Measurements from ENCODE around the gene TEPSIN.

The TEPSIN gene

DNA sequence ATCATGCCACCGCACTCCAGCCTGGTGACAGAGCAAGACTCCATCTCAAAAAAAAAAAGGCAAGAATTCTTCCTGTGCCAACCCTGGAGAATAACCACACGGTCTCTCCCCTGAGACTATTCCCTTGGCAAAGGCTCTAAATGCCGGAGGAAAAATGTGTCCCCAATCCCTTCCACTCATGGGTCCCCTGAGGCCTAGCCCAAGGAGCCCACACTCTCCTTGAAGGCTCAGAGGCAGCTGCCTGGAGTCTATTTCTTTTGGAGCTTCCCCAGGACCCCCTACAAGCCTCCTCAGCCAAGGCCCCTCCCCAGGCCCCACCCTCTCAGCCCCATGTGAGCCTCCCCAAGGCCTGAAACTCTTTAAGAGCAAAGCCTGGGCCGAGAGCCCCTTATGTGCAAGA is 32.7 kb downstream of the TEPSIN start:
- H3K9me3 ChIP-seq (ENCODE audit: insufficient read depth, low read length), result no peaks in the 10 kb centered on the region
- no peaks in the 10 kb centered on the region for H3K79me2 ChIP-seq (ENCODE audit: insufficient read depth, low read length)
- H3K9ac ChIP-seq (ENCODE audit: low read length), result no peak overlapping the region
- H3K4me3 ChIP-seq (ENCODE audit: insufficient read depth, low read length, poor library complexity, severe bottlenecking), result no peak overlapping the region
- H2AFZ ChIP-seq (ENCODE audit: low read depth, low read length, severe bottlenecking), result no peak overlapping the region
- no peaks in the 10 kb centered on the region for H3K9me2 ChIP-seq (replicated peaks; ENCODE audit: insufficient read depth, low read length)
- no peak overlapping the region for H3K4me2 ChIP-seq (ENCODE audit: low read depth, low read length, poor library complexity, severe bottlenecking)
- no peak for TF ChIP-seq EZH2phosphoT487 (conservative IDR thresholded peaks at IDR 0.05; ENCODE audit: low read length)
- TF ChIP-seq, protein P1, sequence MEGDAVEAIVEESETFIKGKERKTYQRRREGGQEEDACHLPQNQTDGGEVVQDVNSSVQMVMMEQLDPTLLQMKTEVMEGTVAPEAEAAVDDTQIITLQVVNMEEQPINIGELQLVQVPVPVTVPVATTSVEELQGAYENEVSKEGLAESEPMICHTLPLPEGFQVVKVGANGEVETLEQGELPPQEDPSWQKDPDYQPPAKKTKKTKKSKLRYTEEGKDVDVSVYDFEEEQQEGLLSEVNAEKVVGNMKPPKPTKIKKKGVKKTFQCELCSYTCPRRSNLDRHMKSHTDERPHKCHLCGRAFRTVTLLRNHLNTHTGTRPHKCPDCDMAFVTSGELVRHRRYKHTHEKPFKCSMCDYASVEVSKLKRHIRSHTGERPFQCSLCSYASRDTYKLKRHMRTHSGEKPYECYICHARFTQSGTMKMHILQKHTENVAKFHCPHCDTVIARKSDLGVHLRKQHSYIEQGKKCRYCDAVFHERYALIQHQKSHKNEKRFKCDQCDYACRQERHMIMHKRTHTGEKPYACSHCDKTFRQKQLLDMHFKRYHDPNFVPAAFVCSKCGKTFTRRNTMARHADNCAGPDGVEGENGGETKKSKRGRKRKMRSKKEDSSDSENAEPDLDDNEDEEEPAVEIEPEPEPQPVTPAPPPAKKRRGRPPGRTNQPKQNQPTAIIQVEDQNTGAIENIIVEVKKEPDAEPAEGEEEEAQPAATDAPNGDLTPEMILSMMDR (IDR thresholded peaks at IDR 0.05; ENCODE audit: insufficient read depth, low read length, poor library complexity, severe bottlenecking), result no peak
- H4K20me1 ChIP-seq (ENCODE audit: low read depth, low read length), result no peaks in the 10 kb centered on the region
- no peaks in the 10 kb centered on the region for H3K36me3 ChIP-seq (ENCODE audit: low read length)
- no peaks in the 10 kb centered on the region for H3K27me3 ChIP-seq (ENCODE audit: low read length)
- H3F3A ChIP-seq (ENCODE audit: insufficient read depth), result no peaks in the 10 kb centered on the region
- no peak overlapping the region for H3K27ac ChIP-seq (ENCODE audit: low read depth, low read length)

- no peak for TF ChIP-seq EZH2phosphoT487 (conservative IDR thresholded peaks at IDR 0.05; ENCODE audit: low read length)
- TF ChIP-seq, protein P1 (IDR thresholded peaks at IDR 0.05; ENCODE audit: insufficient read depth, low read length, poor library complexity, severe bottlenecking), result no peak
- H3K27me3 ChIP-seq (ENCODE audit: low read length), result no peaks in the 10 kb centered on the region
- H3K79me2 ChIP-seq (ENCODE audit: insufficient read depth, low read length), result no peaks in the 10 kb centered on the region
- H4K20me1 ChIP-seq (ENCODE audit: low read depth, low read length), result no peaks in the 10 kb centered on the region
- no peaks in the 10 kb centered on the region for H3K36me3 ChIP-seq (ENCODE audit: low read length)
- H2AFZ ChIP-seq (ENCODE audit: low read depth, low read length, severe bottlenecking), result no peak overlapping the region
- no peak overlapping the region for H3K27ac ChIP-seq (ENCODE audit: low read depth, low read length)
- no peaks in the 10 kb centered on the region for H3K9me2 ChIP-seq (replicated peaks; ENCODE audit: insufficient read depth, low read length)
- no peak overlapping the region for H3K9ac ChIP-seq (ENCODE audit: low read length)
- no peaks in the 10 kb centered on the region for H3K9me3 ChIP-seq (ENCODE audit: insufficient read depth, low read length)
- no peaks in the 10 kb centered on the region for H3F3A ChIP-seq (ENCODE audit: insufficient read depth)
- H3K4me2 ChIP-seq (ENCODE audit: low read depth, low read length, poor library complexity, severe bottlenecking), result no peak overlapping the region
- H3K4me3 ChIP-seq (ENCODE audit: insufficient read depth, low read length, poor library complexity, severe bottlenecking), result no peak overlapping the region
Observed at GRCh38 chr17:81204578-81204977, 34.3 kb downstream of the TEPSIN start.

DNA sequence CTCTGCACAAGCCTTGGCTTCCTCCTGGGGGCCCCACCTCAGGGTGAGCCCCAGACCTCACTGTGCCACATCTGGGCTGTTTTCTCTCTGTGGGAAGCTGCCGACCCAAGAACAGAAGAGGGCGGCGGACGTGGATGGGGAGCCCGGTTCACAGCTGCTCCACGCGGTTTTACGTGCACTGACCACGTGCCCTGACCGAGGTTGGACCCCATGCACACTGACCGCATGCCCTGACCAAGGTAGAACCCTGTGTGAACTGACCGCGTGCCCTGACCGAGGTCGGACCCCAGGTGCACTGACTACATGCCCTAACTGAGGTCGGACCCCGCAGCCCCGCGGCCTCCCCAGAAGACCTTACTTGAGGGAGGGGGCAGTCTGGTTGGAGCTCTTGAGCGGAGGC is 35.7 kb downstream of the TEPSIN start:
- Histone ChIP-seq H3K27me3 (ENCODE audit: low read length) (no peaks in the 10 kb centered on the region), H3K27ac (ENCODE audit: low read depth, low read length) (no peak overlapping the region), H2AFZ (ENCODE audit: low read depth, low read length, severe bottlenecking) (no peak overlapping the region), H3K4me2 (ENCODE audit: low read depth, low read length, poor library complexity, severe bottlenecking) (no peak overlapping the region), H4K20me1 (ENCODE audit: low read depth, low read length) (no peaks in the 10 kb centered on the region), H3K79me2 (ENCODE audit: insufficient read depth, low read length) (no peaks in the 10 kb centered on the region), H3F3A (ENCODE audit: insufficient read depth) (no peaks in the 10 kb centered on the region), H3K9me2 (replicated peaks; ENCODE audit: insufficient read depth, low read length) (no peaks in the 10 kb centered on the region), H3K9me3 (ENCODE audit: insufficient read depth, low read length) (no peaks in the 10 kb centered on the region), H3K4me3 (ENCODE audit: insufficient read depth, low read length, poor library complexity, severe bottlenecking) (no peak overlapping the region), H3K36me3 (ENCODE audit: low read length) (no peaks in the 10 kb centered on the region), H3K9ac (ENCODE audit: low read length) (no peak overlapping the region)
- TF ChIP-seq, protein P1 (IDR thresholded peaks at IDR 0.05; ENCODE audit: insufficient read depth, low read length, poor library complexity, severe bottlenecking), result no peak
- no peak for TF ChIP-seq EZH2phosphoT487 (conservative IDR thresholded peaks at IDR 0.05; ENCODE audit: low read length)
